Aorta (tissue), 5 donors: ENCODE results near the gene ATP5F1D. TPM values are rescaled to one million over a fixed set of nuclear protein-coding genes. Genes with fewer than 3 reads are reported as not detected.

Experiments
- ATAC-seq: fragments of 200-7000 bp; cut with Tn5 transposase; one replicate; pipeline ENCODE4 v1.9.1; 2022; ENCODE audit warnings: moderate library complexity; ENCODE audit not compliant: low FRiP score
- DNase-seq, 2 donors: peaks; one replicate each; pipeline ENCODE4 v3.0.0-alpha.2; 2020
- H3K27ac ChIP-seq, 2 donors: one replicate each; pipeline ENCODE4 v1.5.1; 2013; ENCODE audit warnings: low read length in 2 of 2, mild to moderate bottlenecking in 2 of 2, moderate library complexity in 2 of 2, control low read depth in 1 of 2, inconsistent platforms in 1 of 2, low read depth in 1 of 2
- H3K27me3 ChIP-seq, 2 donors: one replicate each; pipeline ENCODE4 v1.6.1; 2013; ENCODE audit warnings: control low read depth in 1 of 2, low read length in 1 of 2, mild to moderate bottlenecking in 1 of 2, moderate library complexity in 1 of 2; ENCODE audit not compliant: insufficient read depth in 2 of 2, control insufficient read depth in 1 of 2
- H3K36me3 ChIP-seq, 2 donors: one replicate each; pipeline ENCODE4 v1.6.1; 2013; ENCODE audit warnings: control low read depth in 1 of 2, low read length in 1 of 2, mild to moderate bottlenecking in 1 of 2; ENCODE audit not compliant: insufficient read depth in 2 of 2, control insufficient read depth in 1 of 2
- H3K4me1 ChIP-seq, 2 donors: one replicate each; pipeline ENCODE4 v1.6.1; 2013; ENCODE audit warnings: low read length in 2 of 2, control low read depth in 1 of 2, mild to moderate bottlenecking in 1 of 2, moderate library complexity in 1 of 2; ENCODE audit not compliant: insufficient read depth in 2 of 2, control insufficient read depth in 1 of 2
- H3K4me3 ChIP-seq, 2 donors: one replicate each; pipeline ENCODE4 v1.5.1; 2013; ENCODE audit warnings: low read length in 2 of 2, control low read depth in 1 of 2, mild to moderate bottlenecking in 1 of 2
- H3K9me3 ChIP-seq: one replicate; pipeline ENCODE4 v1.6.1; 2013; ENCODE audit warnings: mild to moderate bottlenecking, low read length; ENCODE audit not compliant: control insufficient read depth
- WGBS, 2 donors: extraction: QIAGEN DNeasy Blood & Tissue Kit; methylation state at CpG; one replicate each; pipeline ENCODE4 v1.1.7; 2013; 5-methylcytosine and 5-hydroxymethylcytosine counted together
- intact Hi-C, 2 donors: fragments of 100-400 bp; cut with DNase I; formaldehyde crosslinking; loops; one replicate each; pipeline versions ENCODE4 v1.14.2 to v1.15.0; 2022
- polyA plus RNA-seq, 2 donors: library from polyadenylated mRNA; stranded (reverse); fragments of 200-250 nt; gene quantifications; one replicate each; pipeline ENCODE4 v1.2.3, GENCODE V29; 2013
- total RNA-seq, 2 donors: library from RNA; stranded (reverse); fragmentation: NEBNext Ultra II Directional; extraction: Animal tissue kit (Norgen Biotek cat#: 25700); gene quantifications; one replicate each; pipeline ENCODE4 v1.2.1, GENCODE V29; 2021
- donor health status: healthy with polysubstance abuse.
- donor health status: Bipolar disorder and iron deficiency.
- donor health status: DM: no; HTN: no; CAD: no.
- donor health status: DM: no; HTN: no; CAD: no.
- donor health status: DM: yes; HTN: yes; CAD: no.

The ATP5F1D gene
- total and polyA plus RNA-seq, 4 donors = 92.8 to 164 (median 116) TPM

- no peaks in the 10 kb centered on the region for H3K27me3 ChIP-seq
- no peaks in the 10 kb centered on the region for H3K9me3 ChIP-seq
- DNase-seq (peak in 1 of 2 donors; percentile 56), ATAC-seq (no peak)
- intact Hi-C loops = no loop called here
- no peaks in the 10 kb centered on the region for H3K36me3 ChIP-seq
- WGBS, 2 donors = 87 to 91% methylated on average over 5 of the region's 5 CpGs
- peak overlapping the region in 1 of 2 donors; percentile 11 for H3K27ac ChIP-seq
- peaks cover 0 to 2% of the 10 kb centered on the region in 2 donors for H3K4me1 ChIP-seq
- H3K4me3 ChIP-seq = no peak overlapping the region
Observed at GRCh38 chr19:1263188-1263587, 21.6 kb downstream of the ATP5F1D start.

GRCh38 chr19:1264801-1265614 lies 23.5 kb downstream of the ATP5F1D start:
- WGBS, 2 donors = 63% methylated on average over 26 of the region's 26 CpGs
- peaks cover 0 to 2% of the 10 kb centered on the region in 2 donors for H3K4me1 ChIP-seq
- H3K36me3 ChIP-seq = no peaks in the 10 kb centered on the region
- H3K4me3 ChIP-seq = no peak overlapping the region
- H3K27me3 ChIP-seq = no peaks in the 10 kb centered on the region
- intact Hi-C loops = no loop called here
- DNase-seq = peak; percentile 87 to 93
- peak overlapping the region in 1 of 2 donors; percentile 78 for H3K27ac ChIP-seq
- ATAC-seq = no peak
- no peaks in the 10 kb centered on the region for H3K9me3 ChIP-seq

DNA sequence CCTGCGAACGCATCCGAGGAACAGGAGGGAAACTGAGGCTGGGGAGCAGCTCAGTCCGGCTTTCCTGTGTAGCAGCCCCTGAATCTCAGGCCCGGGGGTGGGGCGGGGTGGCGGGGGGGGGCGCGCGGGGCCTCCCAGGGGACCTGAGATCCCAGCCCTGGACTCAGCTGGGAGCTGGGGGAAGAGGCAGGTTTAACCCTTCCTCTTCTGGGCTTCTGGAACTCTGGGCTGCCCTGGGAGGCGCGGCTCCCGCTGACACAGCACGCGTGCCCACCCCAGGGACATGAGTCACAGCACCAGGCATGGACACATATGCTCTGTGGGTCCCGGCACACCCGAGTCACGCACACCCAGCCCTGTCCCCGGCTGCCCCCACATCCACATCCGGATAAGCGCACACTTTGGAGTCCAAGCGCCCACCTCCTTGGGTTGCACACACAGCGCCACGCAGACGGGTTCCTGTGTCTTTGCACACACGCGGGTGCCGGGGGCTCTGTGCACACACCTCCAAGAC lies 24.1 kb downstream of the ATP5F1D start:
- no peaks in the 10 kb centered on the region for H3K4me1 ChIP-seq
- H3K9me3 ChIP-seq = no peaks in the 10 kb centered on the region
- DNase-seq (peak; percentile 91 to 94), ATAC-seq (peak; percentile 11)
- no peak overlapping the region for H3K4me3 ChIP-seq
- intact Hi-C loops = loop anchor here in 1 of 2 donors (1.0 to 2.0 kb wide), 2 partner anchors 17 to 51 kb away; partner anchors contain the start of gene MIDN
- no peaks in the 10 kb centered on the region for H3K36me3 ChIP-seq
- 1 to 3% methylated on average over 27 to 28 of the region's 28 CpGs for WGBS, 2 donors
- H3K27me3 ChIP-seq = no peaks in the 10 kb centered on the region
- peak overlapping the region in 1 of 2 donors; percentile 78 for H3K27ac ChIP-seq

DNA sequence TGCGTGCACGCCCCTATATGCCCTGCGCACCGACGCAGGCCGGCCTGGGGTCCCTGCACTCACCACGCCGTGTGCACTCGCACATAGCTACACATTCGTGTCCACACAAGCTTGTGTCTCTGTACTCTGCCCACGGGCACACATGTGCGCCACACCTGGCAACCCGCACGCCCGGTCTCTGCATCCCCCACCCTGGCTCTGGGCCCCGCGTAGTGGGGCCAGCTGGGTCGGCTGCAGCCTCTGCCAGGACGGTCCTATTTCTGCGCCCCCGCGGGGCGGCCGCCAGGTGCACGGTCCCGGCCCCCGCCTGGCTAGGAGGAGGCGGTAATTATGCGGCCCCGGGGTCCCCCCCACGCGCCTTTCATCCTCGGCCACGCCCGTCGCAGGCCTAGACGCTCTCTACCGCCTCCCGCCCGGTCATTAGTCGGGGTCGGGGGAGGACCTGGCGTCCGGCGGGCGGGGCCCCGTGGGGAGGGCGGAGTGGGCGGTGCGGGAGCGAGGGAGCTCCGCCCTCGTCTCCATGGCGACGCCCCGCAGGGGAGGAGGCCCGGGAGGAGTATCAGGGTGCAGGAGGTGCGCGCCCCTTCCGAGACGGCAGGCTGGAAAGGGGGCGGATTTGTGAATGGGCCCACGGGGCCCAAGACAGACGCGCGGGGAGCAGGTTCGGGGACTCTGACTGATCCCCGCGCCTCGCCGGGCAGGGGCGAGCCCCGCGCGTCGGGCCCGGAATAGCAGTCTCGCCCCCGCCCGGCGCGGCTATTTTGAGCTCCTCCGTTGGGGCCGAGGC lies 24.8 kb downstream of the ATP5F1D start:
- ATAC-seq = peak; percentile 72
- Histone ChIP-seq H3K27ac (peak overlapping the region in 1 of 2 donors; percentile 72), H3K36me3 (no peaks in the 10 kb centered on the region), H3K27me3 (no peaks in the 10 kb centered on the region), H3K4me1 (no peaks in the 10 kb centered on the region), H3K9me3 (no peaks in the 10 kb centered on the region), H3K4me3 (peak overlapping the region in 1 of 2 donors; percentile 7)
- DNase-seq = peak; percentile 92 to 96
- WGBS, 2 donors = 1% methylated on average over 67 to 84 of the region's 84 CpGs
- intact Hi-C loops = loop anchor here in 1 of 2 donors (1.0 to 2.0 kb wide), 2 partner anchors 18 to 52 kb away; partner anchors contain the start of gene MIDN

DNA sequence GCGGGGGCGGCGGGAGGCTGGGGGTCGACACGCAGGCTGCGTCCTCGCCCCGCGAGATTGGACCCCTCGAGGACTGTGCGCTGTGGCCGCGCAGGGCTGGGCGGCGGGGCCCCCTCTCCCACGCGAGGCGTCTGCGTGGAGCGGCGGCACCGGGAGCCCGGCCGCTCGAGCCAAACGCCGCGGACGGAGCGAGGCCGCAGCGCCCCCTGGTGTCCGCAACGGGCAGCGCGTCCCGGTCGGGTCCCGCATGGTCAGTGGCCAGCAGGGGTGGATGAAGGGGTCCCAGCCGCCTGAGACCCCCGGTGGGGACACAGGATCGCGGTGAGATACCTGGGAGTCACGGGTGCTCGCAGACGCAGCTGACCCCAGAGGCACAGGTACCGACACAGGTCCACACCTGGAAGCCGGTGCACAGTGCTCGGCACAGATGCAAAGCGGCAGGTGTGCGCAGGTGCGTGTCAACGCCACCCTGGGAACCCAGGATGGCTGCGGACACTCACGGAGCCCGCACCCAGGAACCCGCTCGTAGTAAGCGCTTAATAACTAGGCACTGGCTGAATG lies 25.4 kb downstream of the ATP5F1D start:
- ATAC-seq (peak; percentile 47), DNase-seq (peak; percentile 82 to 95)
- peak overlapping the region in 1 of 2 donors; percentile 55 for H3K27ac ChIP-seq
- H3K36me3 ChIP-seq = no peaks in the 10 kb centered on the region
- H3K27me3 ChIP-seq = no peaks in the 10 kb centered on the region
- intact Hi-C loops = loop anchor here (1.0 to 2.0 kb wide), 3 partner anchors 19 to 52 kb away; partner anchors contain the start of gene MIDN (in 1 of the 2)
- H3K4me3 ChIP-seq = peak overlapping the region in 1 of 2 donors; percentile 7
- 1% methylated on average over 50 to 59 of the region's 59 CpGs for WGBS, 2 donors
- no peaks in the 10 kb centered on the region for H3K4me1 ChIP-seq
- H3K9me3 ChIP-seq = no peaks in the 10 kb centered on the region

GRCh38 chr19:1267477-1268225 lies 26.1 kb downstream of the ATP5F1D start:
- peak in 1 of 2 donors; percentile 66 for DNase-seq

DNA sequence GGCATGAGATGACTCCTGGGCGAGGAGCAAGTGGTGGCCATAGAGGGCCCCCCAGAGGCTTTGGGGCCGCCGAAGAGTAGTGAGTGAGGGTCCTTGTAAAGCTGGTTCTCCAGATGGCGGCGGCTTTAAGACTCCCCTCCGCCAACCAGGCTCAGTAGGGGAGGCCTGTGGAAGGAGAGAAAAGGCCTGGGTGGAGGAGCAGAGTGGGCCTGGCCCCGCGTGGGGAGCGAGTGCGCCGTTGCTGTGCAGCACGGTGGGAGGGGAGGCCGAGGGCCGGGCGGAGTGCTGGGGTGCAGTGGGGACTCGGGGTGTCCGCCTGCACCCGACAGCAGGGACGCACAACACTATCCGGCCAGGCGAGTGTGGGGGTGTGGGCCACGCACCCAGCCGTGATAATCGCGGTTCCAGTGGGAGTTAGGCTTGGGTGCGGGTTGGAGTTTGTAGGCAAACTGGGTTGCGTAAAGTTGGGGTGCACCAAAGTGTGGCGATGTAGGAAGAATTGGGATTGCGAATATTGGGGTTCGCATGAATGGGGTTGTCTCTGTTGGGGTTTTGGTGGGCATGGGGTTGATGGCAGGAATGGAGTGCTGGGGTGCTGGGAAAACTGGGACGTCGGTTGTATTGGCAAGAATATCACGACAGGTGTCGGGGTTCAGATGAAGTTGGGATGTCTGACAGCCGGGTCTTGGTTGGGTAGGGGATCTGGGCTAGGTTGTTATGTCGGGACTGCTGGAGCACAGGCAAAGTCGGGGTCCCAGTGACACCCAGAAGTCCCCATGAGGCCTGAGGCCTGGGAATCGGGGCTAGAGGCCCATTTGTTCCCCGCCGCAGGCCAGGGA lies 26.9 kb downstream of the ATP5F1D start:
- WGBS, 2 donors = 49 to 51% methylated on average over 40 of the region's 40 CpGs
- Histone ChIP-seq H3K4me3 (no peak overlapping the region), H3K27me3 (no peaks in the 10 kb centered on the region), H3K27ac (peak overlapping the region in 1 of 2 donors; percentile 66), H3K9me3 (no peaks in the 10 kb centered on the region), H3K4me1 (no peaks in the 10 kb centered on the region), H3K36me3 (peaks cover 0 to 2% of the 10 kb centered on the region in 2 donors)
- DNase-seq (no peak), ATAC-seq (no peak)
- intact Hi-C loops = loop anchor here in 1 of 2 donors (1.0 kb wide), 1 partner anchor 19 kb away; no protein-coding TSS in a partner anchor

More at GRCh38 chr19:1267477-1268225, 26.1 kb downstream of the ATP5F1D start:
- intact Hi-C loops = loop anchor here (1.0 to 2.0 kb wide), 2 partner anchors 23 to 53 kb away; no protein-coding TSS in a partner anchor
- no peak for ATAC-seq
- no peaks in the 10 kb centered on the region for H3K36me3 ChIP-seq
- H3K27ac ChIP-seq = no peak overlapping the region
- no peaks in the 10 kb centered on the region for H3K4me1 ChIP-seq
- 31% methylated on average over 34 to 35 of the region's 35 CpGs for WGBS, 2 donors
- no peak overlapping the region for H3K4me3 ChIP-seq
- no peaks in the 10 kb centered on the region for H3K9me3 ChIP-seq
- H3K27me3 ChIP-seq = no peaks in the 10 kb centered on the region
